Inflammatory macrophage treated with lipopolysaccharide for 4 hours (primary cell): ENCODE results near the gene EN1.
A peak's percentile ranks its signal among the peaks of the same experiment; 100 is the strongest.

ENCODE experiments used
- DNase-seq: peaks from one replicate; pipeline ENCODE4 v3.0.0-alpha.2; 2020

Gene EN1

DNA sequence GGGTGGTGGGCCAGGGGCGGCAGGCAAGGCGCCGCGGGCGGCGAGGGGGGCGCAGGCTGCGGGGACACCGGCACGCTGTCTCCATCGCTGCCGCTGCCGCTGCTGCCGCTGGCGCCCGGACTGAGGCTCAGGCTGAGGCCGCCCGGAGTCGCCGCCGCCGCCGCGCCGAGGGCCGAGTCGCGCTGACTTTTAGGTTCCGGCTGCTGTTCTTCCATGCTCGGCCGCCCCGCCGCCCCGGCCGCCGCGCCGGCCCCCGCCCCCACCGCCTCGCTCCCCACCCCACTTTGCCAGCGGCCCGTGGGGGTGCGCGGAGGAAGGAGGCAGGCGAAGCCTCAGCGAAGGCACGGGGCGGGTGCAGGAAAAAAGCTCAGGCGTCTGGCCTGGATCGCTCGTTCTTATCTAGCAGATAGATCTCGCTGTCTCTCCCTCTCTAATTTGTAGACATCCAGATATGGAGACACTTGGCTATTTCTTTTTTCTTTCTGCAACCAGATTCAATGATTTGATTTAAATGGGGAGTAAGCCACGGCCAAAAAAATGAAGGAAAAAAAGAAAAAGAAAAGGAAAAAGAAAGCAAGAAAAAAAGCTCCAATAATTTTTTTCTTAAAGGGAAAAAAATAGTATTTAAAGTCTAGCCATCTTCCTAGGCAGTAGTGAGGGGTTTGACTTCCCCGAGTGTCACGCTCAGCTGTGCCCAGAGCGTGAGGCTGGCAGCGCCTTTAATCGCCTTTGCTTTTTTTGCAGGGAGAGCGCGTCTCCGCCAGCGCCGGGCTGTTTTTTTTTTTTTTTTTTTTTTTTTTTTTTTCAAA lies at the start of gene EN1:
Gene EN1 (minus strand): TSS at position 696 of the 809 bp plus-strand sequence. CDS start 481 bp downstream, at position 215.
- no peak for DNase-seq

DNA sequence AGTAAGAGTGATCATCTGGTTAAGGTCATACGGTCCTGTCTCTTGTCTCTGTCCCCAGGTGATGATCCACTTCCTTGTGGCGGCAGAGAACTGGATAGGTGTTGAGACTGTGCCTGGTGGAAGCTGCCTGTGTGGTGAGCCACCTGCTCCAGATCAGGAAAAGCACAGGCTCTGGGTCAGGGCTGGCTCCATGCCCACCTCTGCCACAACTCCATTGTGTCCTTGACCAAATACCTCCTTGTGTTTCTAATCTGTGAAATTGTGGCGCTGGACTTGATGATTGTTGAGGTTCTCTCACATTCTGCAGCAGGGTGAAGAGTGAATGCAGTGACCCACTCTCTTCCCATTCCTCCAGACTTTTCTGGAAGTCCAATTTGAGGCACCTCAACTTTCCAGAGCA lies 45.7 kb upstream of the EN1 start:
- DNase-seq, result no peak

DNA sequence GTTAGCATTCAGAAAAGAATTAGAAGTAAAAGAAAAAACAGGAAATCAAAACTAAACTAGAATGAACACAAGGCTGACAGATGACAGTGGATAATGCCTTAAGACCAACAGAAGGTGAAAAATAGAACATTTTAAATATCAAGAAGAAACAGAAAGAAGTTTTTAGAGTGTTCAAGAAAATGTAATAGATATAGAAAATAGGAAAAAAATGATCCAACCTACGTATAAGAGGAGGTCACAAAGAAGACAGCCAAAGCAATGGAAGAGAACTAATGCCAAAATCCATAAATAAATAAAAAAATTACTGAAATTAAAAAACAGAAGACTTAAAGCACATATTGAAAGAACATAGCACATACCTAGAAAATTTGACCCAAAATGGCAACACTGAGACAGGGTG lies 42.5 kb upstream of the EN1 start:
- DNase-seq, result no peak

DNA sequence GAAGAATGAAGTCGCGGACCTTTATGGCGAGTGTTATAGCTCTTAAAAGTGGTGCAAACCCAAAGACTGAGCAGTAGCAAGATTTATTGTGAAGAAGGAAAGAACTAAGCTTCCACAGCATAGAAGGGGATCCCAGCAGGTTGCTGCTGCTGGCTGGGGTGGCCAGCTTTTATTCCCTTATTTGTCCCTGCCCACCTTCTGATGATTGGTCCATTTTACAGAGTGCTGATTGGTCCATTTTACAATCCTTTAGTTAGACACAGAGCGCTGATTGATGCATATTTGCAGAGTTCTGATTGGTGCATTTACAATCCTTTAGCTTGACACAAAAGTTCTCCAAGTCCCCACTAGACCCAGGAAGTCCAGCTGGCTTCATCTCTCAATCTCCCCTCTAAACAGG lies 36.3 kb upstream of the EN1 start:
- DNase-seq, result no peak

DNA sequence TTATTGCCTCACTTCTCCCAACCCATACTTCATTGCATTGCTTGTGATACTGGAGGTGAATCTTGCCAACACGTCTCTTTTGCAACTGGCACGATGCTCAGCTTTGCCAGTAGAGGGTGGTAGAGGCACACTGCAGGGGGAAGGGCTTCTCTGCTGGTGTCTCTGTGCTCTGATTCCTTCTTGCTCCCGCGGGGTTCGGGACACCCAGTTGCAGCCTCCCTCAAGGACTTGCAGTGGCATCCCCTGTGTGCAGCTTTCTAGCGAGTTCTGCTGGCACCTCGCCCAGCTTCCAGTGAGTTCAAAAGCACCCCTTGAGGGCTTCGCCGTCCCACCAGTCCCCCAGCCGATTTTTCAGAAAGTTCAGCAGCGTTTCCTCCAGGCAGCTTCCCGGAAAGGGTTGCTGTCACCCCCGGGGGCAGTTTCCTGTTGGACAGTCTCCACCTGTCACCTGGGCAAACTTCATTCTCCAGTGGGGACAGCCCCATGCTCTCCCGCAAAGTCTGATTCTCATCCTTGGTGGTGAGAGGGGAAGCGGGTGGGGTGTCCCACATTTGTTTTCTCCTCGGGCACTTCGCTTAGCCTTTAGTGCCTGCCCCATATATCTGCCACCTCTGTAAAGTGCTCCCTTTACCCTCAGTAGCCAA lies 35.4 kb upstream of the EN1 start:
- DNase-seq, result peak; percentile 82

DNA sequence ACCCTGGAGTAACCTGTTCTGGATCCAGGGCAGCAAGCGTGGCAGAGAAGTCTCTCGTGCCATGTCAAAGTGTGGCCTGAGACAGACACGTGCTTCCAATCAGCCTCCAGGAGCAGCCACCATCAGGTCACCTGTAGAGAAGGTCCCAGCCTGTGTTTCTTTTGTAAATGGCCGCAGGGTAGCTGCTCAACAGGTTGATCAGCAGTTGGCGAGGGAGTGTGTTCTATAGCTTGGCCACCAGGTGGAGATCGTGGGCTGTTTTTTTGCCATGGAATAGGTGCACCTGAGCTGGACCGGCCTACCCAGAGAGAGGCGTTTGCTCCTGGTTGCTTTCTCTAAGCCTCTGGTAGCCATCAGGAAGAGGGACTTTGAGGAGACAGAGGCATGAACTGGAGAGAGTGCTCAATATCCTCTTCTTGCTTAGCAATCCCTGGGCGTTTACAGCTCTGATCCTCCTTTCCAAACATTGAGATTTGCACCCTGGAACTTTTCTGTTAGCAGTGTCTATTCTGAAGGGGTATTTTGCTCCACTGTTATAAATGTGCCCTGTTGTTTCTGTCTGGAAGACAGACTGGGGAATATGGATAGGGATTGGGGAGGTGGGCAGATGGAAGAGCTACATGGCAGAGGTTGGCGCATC lies 34.2 kb upstream of the EN1 start:
- DNase-seq, result peak; percentile 54

DNA sequence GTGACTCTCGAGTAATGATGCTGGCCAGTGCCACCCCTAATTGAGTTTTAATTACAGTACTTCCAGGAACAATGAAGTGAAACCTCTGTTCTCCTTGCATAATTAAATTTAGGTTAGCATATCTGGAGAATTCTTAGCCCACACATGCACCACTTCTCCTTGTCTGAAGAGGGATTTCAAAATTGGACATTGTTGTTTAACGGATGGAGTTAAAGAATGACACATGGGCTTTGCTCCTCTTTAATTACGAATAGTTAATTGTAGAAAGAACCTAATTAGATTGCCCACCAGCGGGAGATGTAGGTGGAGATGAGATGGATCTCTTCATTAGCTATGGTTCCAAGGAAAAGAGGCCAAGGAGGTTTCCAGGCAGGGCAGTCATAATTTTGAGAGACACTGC lies 33.1 kb upstream of the EN1 start:
- peak; percentile 57 for DNase-seq

DNA sequence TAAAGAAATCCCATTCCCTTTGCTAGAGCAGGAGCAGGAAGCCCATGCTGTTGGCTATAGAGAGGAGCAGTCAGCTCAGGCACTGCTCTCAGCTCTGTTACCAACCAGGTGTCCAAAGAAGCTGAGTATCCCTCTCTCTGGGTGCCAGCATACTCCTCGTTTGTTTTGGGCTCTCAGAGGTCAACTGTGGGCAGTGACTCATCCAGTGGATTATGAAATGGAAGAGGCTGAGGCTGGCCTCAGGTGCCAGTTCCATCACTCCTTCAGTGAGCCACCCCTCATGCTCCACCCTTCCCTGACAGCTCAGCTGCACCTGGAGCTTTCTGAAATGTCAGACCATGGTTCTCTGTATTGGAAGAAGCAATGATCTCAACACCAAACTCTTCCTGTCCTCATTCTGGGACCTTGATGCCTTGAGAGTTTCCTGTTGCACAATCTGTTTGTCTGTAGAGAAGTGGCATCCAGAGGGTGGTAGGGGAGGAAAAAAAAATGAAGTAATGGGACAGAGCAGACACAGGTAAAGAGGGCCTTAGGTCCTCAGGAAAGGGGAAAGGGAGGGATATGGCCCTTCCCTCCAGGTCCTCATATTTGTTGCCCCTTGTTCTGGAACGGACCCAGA lies 31.2 kb upstream of the EN1 start:
- DNase-seq, result peak; percentile 37

DNA sequence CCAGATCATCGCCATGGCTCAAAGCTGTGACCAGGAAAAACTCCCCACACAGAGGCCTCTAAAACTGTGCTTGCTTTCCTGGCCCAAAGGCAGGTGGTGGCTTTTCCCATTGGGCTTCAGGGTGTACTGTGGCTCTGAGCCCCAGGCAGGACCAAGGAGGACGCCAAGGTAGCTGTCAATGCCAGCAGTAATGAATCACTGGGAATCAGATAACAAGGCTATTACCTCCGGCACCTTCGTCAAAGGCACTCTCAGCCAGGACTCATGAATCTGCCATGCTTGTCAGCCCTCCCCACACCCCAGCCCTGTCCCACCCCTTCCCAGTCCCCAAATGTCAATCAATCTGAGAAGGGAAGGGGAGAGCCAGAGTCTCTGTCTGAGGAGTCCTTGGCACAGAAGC lies 27.9 kb upstream of the EN1 start:
- DNase-seq, result no peak

DNA sequence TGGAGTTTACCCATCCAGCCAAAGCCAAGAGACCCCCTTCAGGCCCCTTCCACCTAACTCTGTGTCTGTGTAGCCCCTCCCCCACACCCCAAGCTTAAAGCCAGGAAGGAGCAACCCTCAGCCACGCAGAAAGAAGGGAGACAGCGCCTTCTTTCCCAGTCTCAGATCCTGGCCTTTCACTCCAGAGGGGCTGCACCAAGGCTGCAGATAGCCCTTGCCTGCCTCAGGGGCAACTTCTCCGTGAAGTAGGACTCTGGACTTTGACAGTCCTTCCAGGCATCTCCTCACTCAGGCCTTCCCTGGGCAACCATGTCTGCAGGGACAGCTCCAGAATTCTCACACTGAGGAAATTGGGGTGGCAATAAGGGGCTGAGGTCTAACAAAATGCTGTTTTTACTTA lies 26.9 kb upstream of the EN1 start:
- DNase-seq, result no peak

DNA sequence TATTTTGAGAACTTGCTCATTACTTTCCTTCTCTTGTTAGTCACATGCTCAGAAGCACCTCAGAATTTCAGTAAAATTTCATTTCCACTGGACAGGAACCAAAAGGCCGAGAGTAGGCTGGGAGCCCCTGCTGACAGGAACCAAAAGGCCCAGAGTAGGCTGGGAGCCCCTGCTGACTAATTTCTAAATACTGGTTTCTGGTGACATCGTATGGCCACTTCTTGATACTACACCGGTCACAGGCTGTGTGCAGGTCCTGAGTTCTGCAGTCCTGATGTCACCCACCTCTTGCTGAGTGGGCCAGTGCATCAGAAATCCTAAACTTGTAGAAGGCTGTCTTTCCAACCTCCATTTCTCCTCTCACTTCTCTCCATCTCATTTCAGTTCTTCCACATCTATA lies 17.7 kb upstream of the EN1 start:
- peak; percentile 58 for DNase-seq

DNA sequence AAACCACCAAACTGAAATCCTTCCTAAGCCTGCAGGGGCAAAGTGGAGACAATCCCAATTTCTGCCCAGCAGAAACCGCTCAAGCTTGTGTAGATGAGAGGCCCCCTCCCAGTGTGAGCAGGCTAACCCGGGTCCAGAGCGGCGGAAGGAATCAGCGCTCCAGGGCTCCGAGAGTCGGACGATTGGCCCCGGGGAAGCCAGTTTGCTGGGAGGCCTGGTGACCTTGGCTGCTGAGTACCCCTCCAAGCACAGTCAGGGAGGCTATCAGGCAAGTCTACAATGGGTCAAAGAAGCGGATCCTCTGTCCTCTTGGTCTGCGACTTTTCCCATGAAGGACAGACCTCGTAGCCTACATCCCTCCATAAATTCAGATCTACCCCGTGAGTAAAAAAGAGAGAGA lies 16.8 kb upstream of the EN1 start:
- no peak for DNase-seq

DNA sequence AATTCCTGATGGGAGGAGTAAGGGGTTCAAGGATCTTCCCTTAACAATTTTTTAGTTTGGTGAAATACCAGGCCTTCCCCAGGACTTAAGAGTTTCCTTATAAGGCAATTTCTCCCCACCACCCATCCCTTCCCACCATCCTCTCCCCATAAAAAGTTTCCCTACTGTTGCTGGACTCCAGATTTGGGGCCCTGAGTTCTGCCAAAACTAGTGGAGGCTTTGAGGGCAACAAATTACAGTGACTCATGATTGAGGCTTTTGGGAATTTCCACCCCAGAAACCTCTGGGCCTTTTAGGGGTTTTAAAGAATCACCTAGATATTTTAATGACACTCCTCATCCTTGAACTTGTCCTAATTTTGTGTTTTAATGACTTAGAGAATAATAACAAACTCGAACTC lies 14.3 kb upstream of the EN1 start:
- DNase-seq, result no peak

DNA sequence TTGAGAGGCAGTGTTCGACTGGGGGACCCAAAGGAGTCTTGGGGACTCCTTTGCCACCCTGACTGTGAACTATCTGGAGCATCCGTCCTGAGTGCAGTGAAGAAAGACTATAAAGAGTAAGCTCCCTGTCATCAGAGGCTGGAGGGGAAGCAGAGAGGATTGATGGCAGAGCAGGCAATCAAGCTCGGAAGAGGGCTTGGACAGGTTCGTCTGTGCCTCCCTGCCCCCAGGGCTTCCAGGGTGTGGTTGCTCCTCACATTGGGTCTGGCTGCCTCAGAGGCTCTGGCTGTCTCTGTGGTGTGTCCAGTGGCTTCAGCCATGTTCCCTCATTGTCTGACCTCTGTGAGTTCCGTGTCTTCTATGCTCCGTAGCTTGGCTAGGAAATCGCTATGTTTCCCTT lies 13.8 kb upstream of the EN1 start:
- DNase-seq, result no peak

DNA sequence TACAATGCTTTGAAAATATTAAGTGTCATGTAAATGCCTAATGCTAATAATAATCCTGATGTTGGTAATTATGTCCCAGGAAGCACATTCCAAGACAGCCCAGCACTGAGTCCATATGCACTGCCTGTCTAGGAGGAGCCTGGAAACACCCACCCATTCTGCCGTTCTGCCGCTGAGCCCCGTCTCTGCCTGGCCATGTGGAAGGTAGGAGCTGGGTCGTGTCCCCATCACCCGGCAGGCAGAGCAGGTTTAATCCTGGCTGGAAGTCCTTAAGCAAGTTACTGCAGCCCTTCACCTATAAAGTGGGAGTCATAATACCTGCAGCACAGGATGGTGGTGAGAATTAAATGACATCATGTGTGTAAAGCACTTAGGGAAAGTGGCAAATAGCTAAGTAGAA lies 13.1 kb upstream of the EN1 start:
- DNase-seq, result no peak

DNA sequence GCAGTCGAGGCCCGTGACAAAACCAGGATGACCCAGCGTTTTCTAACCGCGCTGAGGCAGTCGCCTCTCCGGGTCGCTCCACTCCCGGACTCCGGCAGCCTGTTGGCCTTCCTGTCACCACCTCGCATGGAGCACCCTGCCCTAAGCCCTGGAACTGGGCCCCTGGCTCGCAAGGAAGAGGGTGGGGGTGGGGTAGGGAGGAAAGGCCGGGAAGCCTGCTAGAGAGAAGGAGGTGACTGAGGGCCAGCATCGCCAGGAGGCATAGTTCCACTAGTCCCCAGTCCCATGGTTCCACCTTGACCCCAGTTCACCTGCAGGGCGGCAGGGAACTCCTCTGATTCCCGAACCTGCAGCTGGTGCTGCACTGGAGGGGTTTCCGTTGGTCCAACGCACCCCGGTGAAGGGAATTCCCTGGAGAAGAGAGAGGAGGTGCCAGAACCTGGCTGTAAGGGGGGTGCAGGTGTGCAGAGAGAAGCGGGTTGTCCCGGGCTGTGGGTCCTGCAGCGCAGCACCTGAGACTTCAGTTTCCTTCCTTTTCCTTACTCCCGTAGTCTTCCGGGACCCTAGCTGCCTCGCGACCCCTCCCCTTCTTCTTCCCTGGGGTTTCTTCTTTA lies 11.8 kb upstream of the EN1 start:
- no peak for DNase-seq

DNA sequence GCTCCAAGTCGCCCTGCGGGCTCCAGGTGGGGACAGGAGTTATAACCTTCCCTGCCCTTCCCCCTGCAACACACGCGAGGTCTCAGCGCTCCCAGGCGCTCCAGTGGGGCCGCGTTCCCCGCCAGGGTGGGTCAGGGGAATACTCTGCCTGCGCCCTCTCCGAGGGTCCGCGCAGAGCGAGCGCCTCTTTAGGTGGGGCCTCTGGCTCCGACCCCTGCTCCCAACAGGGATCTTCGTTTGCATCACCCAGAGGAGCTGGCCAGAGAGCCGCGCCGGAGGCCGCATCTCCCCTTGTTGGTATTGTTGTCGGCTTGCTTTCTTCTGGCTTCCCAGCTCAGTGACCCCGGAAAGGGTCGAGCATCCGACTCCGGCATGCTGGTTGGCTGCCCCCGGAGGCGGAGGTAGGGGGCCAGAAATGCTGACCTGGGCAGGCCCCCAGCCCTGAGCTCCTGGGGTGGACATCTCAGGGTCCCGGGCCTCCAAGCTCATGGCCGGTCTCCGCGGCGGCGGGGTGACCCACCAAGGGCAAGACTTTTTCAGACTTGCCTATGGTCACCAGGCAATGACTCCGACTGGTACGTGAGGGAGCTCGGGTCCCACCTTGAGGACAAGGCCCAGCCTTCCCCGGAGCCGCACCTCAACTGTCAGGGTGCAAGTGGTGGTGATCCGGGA lies 11.2 kb upstream of the EN1 start:
- no peak for DNase-seq

DNA sequence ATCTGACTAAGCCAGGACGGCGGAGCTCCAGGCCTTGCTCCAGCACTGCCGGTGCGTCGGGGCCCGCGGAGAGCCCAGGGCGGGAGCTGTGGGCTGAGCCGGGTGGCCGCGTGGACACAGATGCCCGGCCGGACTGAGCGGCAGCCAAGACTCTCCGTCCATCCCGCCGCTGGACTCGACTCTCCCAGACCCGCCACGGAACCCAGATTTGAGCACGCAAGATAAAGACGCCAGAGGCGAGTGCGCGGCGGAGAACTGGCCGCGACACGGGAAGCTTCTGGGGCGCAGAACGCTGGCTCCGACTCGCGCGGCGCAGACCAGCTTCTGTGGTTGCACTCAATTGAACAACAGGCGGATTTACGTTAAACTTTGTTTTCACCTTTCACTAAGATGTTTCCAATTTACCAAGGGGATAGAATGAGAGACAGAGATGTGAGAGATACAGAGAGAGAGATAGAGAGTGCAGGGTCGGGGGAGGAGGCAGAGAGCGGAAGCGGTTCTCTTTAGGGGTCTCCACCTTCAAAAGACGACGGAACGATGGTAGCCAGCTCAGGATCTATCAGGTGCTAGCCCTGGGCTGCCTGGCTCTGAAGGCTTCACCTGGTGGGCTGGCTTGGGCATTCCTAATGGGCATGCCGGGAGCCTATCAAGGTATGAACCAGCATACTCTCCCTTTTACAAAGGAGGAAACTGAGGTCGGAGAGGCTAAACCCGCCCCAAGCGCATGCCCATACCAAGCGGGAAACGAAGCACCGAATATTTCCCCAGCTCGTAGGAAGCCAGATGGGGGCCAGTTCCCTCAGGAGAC lies 10.4 kb upstream of the EN1 start:
- DNase-seq, result no peak

DNA sequence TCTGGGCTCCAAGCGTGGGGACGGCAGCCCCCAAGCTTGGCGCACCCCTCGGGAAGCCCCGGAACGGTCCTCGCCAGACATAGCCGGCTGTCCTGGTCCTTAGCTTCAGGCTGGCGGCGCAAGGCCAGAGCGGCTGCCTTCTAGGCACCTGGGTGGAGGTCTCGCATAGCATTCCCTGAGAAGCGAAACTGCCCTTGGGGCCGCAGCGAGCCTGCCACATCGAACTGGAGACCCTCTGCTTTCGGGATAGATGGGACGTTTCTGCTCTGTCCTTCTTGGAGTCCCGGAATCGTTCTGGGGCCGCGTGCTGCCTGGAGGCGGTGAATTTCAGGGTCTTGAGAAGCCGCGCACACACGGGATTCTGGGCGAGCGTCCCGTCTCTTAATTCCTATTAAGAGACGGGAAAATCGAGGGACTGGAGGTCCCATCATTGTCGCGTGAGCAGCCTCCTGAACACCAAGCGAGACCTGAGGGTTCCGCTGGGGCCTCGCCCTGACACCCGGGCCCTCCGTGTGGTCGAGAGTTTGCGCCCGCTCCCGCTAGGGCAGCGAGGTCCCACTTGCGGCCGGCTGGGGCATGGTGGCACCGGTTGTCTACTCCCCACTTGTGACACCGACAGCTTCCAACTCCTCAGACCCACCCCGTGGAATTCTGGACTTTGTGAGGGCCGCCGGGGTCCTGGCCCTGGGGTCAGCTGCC lies 9.7 kb upstream of the EN1 start:
- no peak for DNase-seq

DNA sequence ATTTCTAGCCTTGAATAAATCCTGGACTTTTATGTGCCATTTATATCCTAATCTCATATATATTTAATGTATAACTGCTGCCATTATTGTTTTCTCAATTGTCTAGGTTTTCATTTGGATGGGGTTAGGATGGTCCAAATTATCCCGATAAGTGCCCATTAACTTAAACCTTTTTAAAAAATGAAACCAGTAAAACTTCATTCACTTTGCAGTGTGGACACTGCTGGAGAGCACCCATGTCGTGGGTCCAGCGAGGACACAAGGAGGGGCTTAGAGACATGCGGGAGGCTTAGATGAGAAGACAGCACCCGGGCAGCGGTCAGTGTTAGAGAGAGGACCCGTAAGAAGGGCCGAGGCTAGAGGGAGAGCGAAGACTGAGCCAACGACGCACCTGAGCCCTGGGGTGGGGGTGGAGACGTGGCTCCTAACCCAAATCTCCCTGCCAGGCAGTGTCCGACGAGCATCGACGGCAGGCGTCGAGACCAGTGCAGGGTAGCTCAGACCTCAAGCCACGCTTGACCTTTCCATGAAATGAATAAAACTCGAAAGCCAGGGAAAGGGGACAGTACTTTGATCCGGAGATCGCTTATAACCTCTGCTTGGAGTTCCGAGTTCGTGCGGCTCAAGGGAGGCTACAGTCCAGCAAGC lies 9.0 kb upstream of the EN1 start:
- no peak for DNase-seq
